Measurements from ENCODE around the gene SLC25A21.

SLC25A21 gene

DNA sequence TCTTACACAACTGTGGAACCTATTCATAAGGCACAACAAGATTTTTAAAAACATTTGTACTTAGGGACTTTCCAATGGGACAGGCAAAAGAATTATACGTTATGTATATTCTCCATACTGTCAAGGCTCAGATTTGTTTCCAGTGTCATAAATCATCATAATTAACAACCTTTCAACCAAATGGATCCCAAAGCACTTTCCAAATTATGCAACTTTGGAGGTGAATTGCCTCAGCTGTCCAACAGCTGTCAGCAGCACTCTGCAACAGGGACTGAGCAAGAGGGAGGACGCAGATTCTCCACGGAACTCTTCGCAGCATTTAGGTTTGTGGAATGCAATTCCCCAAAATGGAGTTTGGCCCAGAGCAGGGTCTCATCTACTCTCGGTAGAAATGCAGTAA lies 324.2 kb downstream of the SLC25A21 start:
- H3K36me3 ChIP-seq (ENCODE audit: control insufficient read depth, insufficient read depth, low read length): no peaks in the 10 kb centered on the region
- no peaks in the 10 kb centered on the region for H3K27me3 ChIP-seq (ENCODE audit: control insufficient read depth, insufficient read depth, low read length)
- H3K4me3 ChIP-seq (ENCODE audit: low read length): no peak overlapping the region
- H3K4me1 ChIP-seq (ENCODE audit: control insufficient read depth, insufficient read depth, low read length): no peaks in the 10 kb centered on the region
- H3K9ac ChIP-seq (ENCODE audit: low read length): no peak overlapping the region
- no peak overlapping the region for H3K27ac ChIP-seq (ENCODE audit: low read depth, low read length)

GRCh38 chr14:36847366-36847765 lies 325.0 kb downstream of the SLC25A21 start:
- no peaks in the 10 kb centered on the region for H3K27me3 ChIP-seq (ENCODE audit: control insufficient read depth, insufficient read depth, low read length)
- H3K4me1 ChIP-seq (ENCODE audit: control insufficient read depth, insufficient read depth, low read length): no peaks in the 10 kb centered on the region
- H3K9ac ChIP-seq (ENCODE audit: low read length): no peak overlapping the region
- H3K4me3 ChIP-seq (ENCODE audit: low read length): no peak overlapping the region
- no peak overlapping the region for H3K27ac ChIP-seq (ENCODE audit: low read depth, low read length)
- no peaks in the 10 kb centered on the region for H3K36me3 ChIP-seq (ENCODE audit: control insufficient read depth, insufficient read depth, low read length)

DNA sequence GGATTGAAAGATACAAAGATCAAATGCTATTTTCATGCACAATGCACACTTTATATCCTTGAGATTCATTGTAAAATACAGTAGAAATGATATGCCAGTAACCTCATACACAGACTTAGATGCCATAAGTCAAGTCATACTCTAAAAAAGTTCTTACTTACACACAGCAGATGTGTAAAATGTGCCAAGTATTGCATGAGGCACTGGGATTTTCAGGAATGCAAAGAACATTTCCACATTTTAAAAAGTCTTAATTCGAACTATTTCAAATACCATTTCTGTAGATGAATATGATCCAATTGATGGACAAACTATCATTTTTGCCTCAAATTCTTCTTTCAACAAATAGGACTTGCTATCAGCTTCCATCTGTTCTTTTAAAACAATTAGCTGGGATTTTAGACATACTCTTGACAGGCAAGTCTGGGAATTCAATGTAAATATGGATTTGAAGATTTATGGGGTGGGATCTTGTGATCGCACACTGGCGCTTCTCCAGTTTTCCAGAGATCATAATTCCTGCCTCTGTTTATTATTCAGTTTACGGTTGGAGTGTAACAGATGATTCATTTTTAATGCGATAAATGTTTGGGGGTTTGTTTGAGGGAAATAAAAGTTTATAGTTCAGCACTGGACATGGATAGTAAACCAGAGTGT lies 326.9 kb downstream of the SLC25A21 start:
- H3K27ac ChIP-seq (ENCODE audit: low read depth, low read length): no peak overlapping the region
- H3K36me3 ChIP-seq (ENCODE audit: control insufficient read depth, insufficient read depth, low read length): no peaks in the 10 kb centered on the region
- no peaks in the 10 kb centered on the region for H3K27me3 ChIP-seq (ENCODE audit: control insufficient read depth, insufficient read depth, low read length)
- no peaks in the 10 kb centered on the region for H3K4me1 ChIP-seq (ENCODE audit: control insufficient read depth, insufficient read depth, low read length)
- H3K4me3 ChIP-seq (ENCODE audit: low read length): no peak overlapping the region
- H3K9ac ChIP-seq (ENCODE audit: low read length): no peak overlapping the region

DNA sequence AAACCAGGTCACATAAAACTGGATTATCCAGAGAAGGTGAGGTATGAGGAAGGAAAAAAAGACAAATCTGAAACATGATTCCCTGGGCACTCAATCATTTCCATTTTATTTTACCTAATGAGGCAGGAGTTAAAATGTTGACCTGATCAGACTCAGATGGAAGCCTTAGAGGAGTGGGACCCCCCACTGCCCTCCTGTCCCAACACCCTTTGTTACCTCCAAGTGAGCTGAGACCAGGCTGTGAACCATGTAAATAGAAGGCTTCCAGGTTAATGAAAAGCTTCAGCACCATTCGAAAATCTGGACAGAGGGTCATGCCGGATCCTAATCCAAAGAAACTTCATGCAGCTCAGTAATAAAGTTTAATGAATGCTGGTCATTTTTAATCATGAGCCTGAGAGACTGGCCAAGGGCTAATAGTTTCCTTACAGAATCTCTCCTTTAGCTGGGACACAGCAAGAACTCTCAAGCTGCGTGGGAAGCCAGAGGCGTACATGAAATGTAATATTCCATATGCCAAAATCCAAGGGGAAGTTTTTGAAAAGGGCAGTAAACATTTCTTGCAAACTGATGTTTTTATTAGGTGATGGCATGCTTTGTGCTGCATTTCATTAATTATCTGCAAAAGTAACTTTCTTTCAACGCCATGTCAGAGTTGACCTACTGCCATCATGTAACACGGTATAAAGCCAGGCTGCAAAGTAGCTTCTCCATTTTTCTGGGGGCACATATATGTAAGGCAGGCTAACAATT lies 327.8 kb downstream of the SLC25A21 start:
- no peak overlapping the region for H3K9ac ChIP-seq (ENCODE audit: low read length)

DNA sequence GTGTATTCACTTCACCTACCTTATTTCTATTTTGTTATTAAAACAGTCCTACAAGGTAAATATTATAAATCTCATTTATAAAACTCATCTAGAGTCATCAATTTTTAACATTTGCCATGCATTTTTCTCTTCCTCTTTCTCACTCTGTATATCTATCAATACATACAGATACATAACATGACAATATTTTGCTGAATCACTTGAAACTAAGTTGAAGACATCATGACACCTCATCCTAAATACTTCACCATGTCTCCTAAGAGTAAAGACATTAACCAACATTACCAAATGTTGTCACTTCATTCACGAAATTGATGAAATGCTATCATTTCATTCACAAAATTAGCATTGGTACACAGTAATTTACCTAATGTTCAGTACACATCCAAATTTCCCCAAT lies 329.0 kb downstream of the SLC25A21 start:
- H3K4me1 ChIP-seq (ENCODE audit: control insufficient read depth, insufficient read depth, low read length): no peaks in the 10 kb centered on the region
- H3K27ac ChIP-seq (ENCODE audit: low read depth, low read length): no peak overlapping the region
- H3K4me3 ChIP-seq (ENCODE audit: low read length): no peak overlapping the region

More for the DNA sequence above, 327.8 kb downstream of the SLC25A21 start:
- H3K4me1 ChIP-seq (ENCODE audit: control insufficient read depth, insufficient read depth, low read length): no peaks in the 10 kb centered on the region
- H3K4me3 ChIP-seq (ENCODE audit: low read length): no peak overlapping the region
- no peak overlapping the region for H3K27ac ChIP-seq (ENCODE audit: low read depth, low read length)
- H3K27me3 ChIP-seq (ENCODE audit: control insufficient read depth, insufficient read depth, low read length): no peaks in the 10 kb centered on the region
- H3K36me3 ChIP-seq (ENCODE audit: control insufficient read depth, insufficient read depth, low read length): no peaks in the 10 kb centered on the region

GRCh38 chr14:36835128-36835527 lies 337.3 kb downstream of the SLC25A21 start:
- Histone ChIP-seq H3K27me3 (ENCODE audit: control insufficient read depth, insufficient read depth, low read length) (no peaks in the 10 kb centered on the region), H3K4me1 (ENCODE audit: control insufficient read depth, insufficient read depth, low read length) (no peaks in the 10 kb centered on the region), H3K27ac (ENCODE audit: low read depth, low read length) (no peak overlapping the region), H3K4me3 (ENCODE audit: low read length) (no peak overlapping the region), H3K36me3 (ENCODE audit: control insufficient read depth, insufficient read depth, low read length) (no peaks in the 10 kb centered on the region), H3K9ac (ENCODE audit: low read length) (no peak overlapping the region)

More for the DNA sequence above, 329.0 kb downstream of the SLC25A21 start:
- Histone ChIP-seq H3K27me3 (ENCODE audit: control insufficient read depth, insufficient read depth, low read length) (no peaks in the 10 kb centered on the region), H3K9ac (ENCODE audit: low read length) (no peak overlapping the region), H3K36me3 (ENCODE audit: control insufficient read depth, insufficient read depth, low read length) (no peaks in the 10 kb centered on the region)

DNA sequence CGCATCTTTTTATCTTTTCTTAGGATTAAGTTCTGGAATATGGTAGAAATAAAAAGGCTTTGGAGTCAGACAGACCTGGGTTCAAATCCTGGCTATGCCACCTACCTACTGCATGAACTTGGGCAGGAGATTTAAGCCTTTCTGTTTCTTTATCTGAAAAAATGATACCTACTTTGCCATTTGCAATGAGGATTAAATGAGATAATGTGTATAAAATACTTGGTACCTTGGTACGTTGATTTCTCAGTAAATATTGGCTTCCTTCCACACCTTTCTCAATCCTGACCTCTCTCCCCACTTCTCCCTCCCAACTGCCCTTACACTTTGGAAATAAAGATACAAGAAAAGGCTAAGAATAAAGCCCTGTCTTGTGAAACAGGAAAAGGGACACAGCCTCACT lies 338.1 kb downstream of the SLC25A21 start:
- Histone ChIP-seq H3K36me3 (ENCODE audit: control insufficient read depth, insufficient read depth, low read length) (no peaks in the 10 kb centered on the region), H3K4me3 (ENCODE audit: low read length) (no peak overlapping the region), H3K27me3 (ENCODE audit: control insufficient read depth, insufficient read depth, low read length) (no peaks in the 10 kb centered on the region), H3K9ac (ENCODE audit: low read length) (no peak overlapping the region), H3K27ac (ENCODE audit: low read depth, low read length) (no peak overlapping the region), H3K4me1 (ENCODE audit: control insufficient read depth, insufficient read depth, low read length) (no peaks in the 10 kb centered on the region)

- Histone ChIP-seq H3K27ac (ENCODE audit: low read depth, low read length) (no peak overlapping the region), H3K4me1 (ENCODE audit: control insufficient read depth, insufficient read depth, low read length) (no peaks in the 10 kb centered on the region), H3K27me3 (ENCODE audit: control insufficient read depth, insufficient read depth, low read length) (no peaks in the 10 kb centered on the region), H3K4me3 (ENCODE audit: low read length) (no peak overlapping the region), H3K36me3 (ENCODE audit: control insufficient read depth, insufficient read depth, low read length) (no peaks in the 10 kb centered on the region), H3K9ac (ENCODE audit: low read length) (no peak overlapping the region)
Observed at GRCh38 chr14:36829547-36829946, 342.9 kb downstream of the SLC25A21 start.

- Histone ChIP-seq H3K27ac (ENCODE audit: low read depth, low read length) (no peak overlapping the region), H3K36me3 (ENCODE audit: control insufficient read depth, insufficient read depth, low read length) (no peaks in the 10 kb centered on the region), H3K9ac (ENCODE audit: low read length) (no peak overlapping the region), H3K4me1 (ENCODE audit: control insufficient read depth, insufficient read depth, low read length) (no peaks in the 10 kb centered on the region), H3K27me3 (ENCODE audit: control insufficient read depth, insufficient read depth, low read length) (no peaks in the 10 kb centered on the region), H3K4me3 (ENCODE audit: low read length) (no peak overlapping the region)
Observed at GRCh38 chr14:36827861-36828260, 344.5 kb downstream of the SLC25A21 start.

DNA sequence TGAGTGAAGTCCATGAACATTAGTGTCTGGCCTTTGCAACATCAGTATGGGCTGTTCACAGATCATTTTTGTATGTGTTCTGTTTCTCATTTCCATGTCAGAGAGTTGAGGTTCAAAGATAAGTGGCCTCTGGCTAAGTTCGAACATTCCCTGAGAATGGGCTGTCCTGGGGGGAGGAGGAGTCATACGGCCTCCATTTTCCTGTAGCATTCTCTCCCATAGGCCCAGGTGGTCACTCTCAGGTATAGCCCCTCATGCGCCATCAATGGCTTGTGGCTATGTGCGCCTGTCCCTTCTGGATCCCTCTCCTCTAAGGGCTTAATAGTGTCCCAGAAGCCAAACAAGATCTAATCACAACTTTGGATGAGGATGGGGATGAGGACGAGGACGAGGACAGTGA lies 345.8 kb downstream of the SLC25A21 start:
- Histone ChIP-seq H3K27ac (ENCODE audit: low read depth, low read length) (no peak overlapping the region), H3K4me1 (ENCODE audit: control insufficient read depth, insufficient read depth, low read length) (no peaks in the 10 kb centered on the region), H3K36me3 (ENCODE audit: control insufficient read depth, insufficient read depth, low read length) (no peaks in the 10 kb centered on the region), H3K4me3 (ENCODE audit: low read length) (no peak overlapping the region), H3K9ac (ENCODE audit: low read length) (no peak overlapping the region), H3K27me3 (ENCODE audit: control insufficient read depth, insufficient read depth, low read length) (no peaks in the 10 kb centered on the region)

DNA sequence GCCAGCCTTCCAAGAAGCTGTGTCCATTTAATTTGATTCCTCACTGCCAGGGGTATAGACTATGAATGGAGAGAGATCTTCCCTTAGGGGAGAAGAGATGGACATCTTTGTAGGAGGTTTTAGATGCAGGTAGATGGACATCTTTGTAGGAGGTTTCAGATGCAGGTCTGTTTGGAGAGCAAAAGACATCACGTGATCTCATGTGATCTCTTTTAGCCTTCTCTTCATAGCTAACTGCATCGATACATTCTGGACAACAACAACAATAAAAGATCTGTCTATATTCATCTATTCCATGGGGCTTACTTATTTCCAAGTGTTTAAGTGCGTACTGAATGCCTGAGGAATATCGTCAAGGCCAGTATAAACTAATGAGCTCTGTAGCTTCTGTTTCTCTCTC lies 347.6 kb downstream of the SLC25A21 start:
- Histone ChIP-seq H3K9ac (ENCODE audit: low read length) (no peak overlapping the region), H3K4me3 (ENCODE audit: low read length) (no peak overlapping the region), H3K27me3 (ENCODE audit: control insufficient read depth, insufficient read depth, low read length) (no peaks in the 10 kb centered on the region), H3K36me3 (ENCODE audit: control insufficient read depth, insufficient read depth, low read length) (no peaks in the 10 kb centered on the region), H3K27ac (ENCODE audit: low read depth, low read length) (no peak overlapping the region), H3K4me1 (ENCODE audit: control insufficient read depth, insufficient read depth, low read length) (no peaks in the 10 kb centered on the region)

DNA sequence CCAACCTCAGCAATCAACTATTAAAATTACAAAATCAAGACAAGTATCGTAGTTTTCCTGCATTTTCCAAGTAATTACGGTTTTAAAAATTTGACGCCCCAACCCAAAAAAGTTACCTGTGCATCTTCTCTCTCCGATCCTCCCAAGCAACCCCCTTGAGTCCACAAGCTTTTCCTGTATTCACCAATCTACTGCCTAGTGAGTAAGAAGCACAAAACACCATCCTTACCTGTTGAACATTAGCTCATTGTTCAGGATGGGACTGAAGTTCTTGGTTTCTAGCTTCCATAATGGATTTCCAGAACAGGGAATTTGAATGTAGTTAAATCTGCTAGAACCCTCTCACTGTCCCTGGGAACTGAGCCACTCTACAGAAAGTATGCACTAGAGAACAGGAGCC lies 348.8 kb downstream of the SLC25A21 start:
- Histone ChIP-seq H3K9ac (ENCODE audit: low read length) (no peak overlapping the region), H3K4me1 (ENCODE audit: control insufficient read depth, insufficient read depth, low read length) (no peaks in the 10 kb centered on the region)

GRCh38 chr14:36822685-36823084 lies 349.7 kb downstream of the SLC25A21 start:
- Histone ChIP-seq H3K9ac (ENCODE audit: low read length) (no peak overlapping the region), H3K27me3 (ENCODE audit: control insufficient read depth, insufficient read depth, low read length) (no peaks in the 10 kb centered on the region), H3K36me3 (ENCODE audit: control insufficient read depth, insufficient read depth, low read length) (no peaks in the 10 kb centered on the region), H3K27ac (ENCODE audit: low read depth, low read length) (no peak overlapping the region), H3K4me3 (ENCODE audit: low read length) (no peak overlapping the region), H3K4me1 (ENCODE audit: control insufficient read depth, insufficient read depth, low read length) (no peaks in the 10 kb centered on the region)

More for the DNA sequence above, 348.8 kb downstream of the SLC25A21 start:
- no peak overlapping the region for H3K4me3 ChIP-seq (ENCODE audit: low read length)
- no peaks in the 10 kb centered on the region for H3K27me3 ChIP-seq (ENCODE audit: control insufficient read depth, insufficient read depth, low read length)
- H3K27ac ChIP-seq (ENCODE audit: low read depth, low read length): no peak overlapping the region
- no peaks in the 10 kb centered on the region for H3K36me3 ChIP-seq (ENCODE audit: control insufficient read depth, insufficient read depth, low read length)
